KMS-11 (cell line): ENCODE measurements around the gene TMEM208.

Source experiments
- H2AFZ ChIP-seq: fragments of 200-600 bp; sonication (generic); 2 replicates; pipeline ENCODE4 v1.6.1; 2016; ENCODE audit warnings: antibody characterized with exemption, mixed run types, low read depth
- H3K27ac ChIP-seq: fragments of 200-600 bp; sonication (generic); 2 replicates; pipeline ENCODE4 v1.6.1; 2016; ENCODE audit warnings: mild to moderate bottlenecking, mixed run types
- H3K27me3 ChIP-seq: fragments of 200-600 bp; sonication (generic); 2 replicates; pipeline ENCODE4 v1.6.1; 2017; ENCODE audit warnings: mild to moderate bottlenecking, low read depth, mixed run types, moderate library complexity; ENCODE audit not compliant: insufficient read depth
- H3K36me3 ChIP-seq: fragments of 200-600 bp; sonication (generic); 2 replicates; pipeline ENCODE4 v1.6.1; 2017; ENCODE audit warnings: mild to moderate bottlenecking, mixed run types; ENCODE audit not compliant: insufficient read depth
- H3K4me1 ChIP-seq: fragments of 200-600 bp; sonication (generic); 2 replicates; pipeline ENCODE4 v1.6.1; 2016; ENCODE audit warnings: mild to moderate bottlenecking, low read depth, mixed run types; ENCODE audit not compliant: poor library complexity, severe bottlenecking
- H3K4me2 ChIP-seq: fragments of 200-600 bp; sonication (generic); 2 replicates; pipeline ENCODE4 v1.7.0; 2016; ENCODE audit warnings: mild to moderate bottlenecking, mixed run types
- H3K4me3 ChIP-seq: fragments of 200-600 bp; sonication (generic); IDR thresholded peaks from 2 replicates; pipeline ENCODE4 v1.6.1; 2017; ENCODE audit warnings: low read depth, low read length, mixed read lengths; ENCODE audit not compliant: insufficient read depth
- H3K79me2 ChIP-seq: fragments of 200-600 bp; sonication (generic); 2 replicates; pipeline ENCODE4 v1.6.1; 2016; ENCODE audit warnings: low read depth, mixed run types; ENCODE audit not compliant: insufficient read depth
- H3K9ac ChIP-seq: fragments of 200-600 bp; sonication (generic); 2 replicates; pipeline ENCODE4 v1.6.1; 2016; ENCODE audit warnings: mild to moderate bottlenecking, mixed run types
- H4K20me1 ChIP-seq: fragments of 200-600 bp; sonication (generic); 2 replicates; pipeline ENCODE4 v1.6.1; 2016; ENCODE audit warnings: mild to moderate bottlenecking, mixed run types; ENCODE audit not compliant: insufficient read depth
- TF ChIP-seq, protein P1 (sequence below): fragments of 200-600 bp; sonication (generic); conservative IDR thresholded peaks from 2 replicates; pipeline ENCODE4 v1.6.1; 2017; ENCODE audit warnings: low read depth, mild to moderate bottlenecking, antibody characterized with exemption, low read length, moderate library complexity, mixed read lengths

Gene TMEM208

DNA sequence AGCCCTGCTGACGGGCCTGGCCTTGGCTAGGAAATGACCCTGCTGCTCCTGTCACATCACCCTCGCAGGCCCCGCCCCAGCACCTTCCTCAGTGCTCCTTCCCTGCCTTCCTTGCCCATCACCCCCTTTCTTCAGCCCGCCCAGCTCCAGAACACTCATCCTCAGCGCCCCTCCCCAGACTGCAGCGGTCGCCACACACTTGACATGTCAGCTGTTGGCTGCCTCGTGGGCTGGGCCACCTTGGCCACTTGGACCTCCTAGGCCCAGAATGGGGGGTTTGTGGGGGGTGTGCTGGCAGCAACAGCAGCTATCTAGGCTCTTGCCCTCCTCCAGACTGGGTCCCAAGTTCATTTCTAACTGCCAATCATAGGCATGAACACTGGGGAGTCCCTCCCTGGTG, 17.4 kb upstream of the TMEM208 start:
- no peak overlapping the region for H2AFZ ChIP-seq
- H3K9ac ChIP-seq: no peak overlapping the region
- no peak overlapping the region for H3K27ac ChIP-seq
- TF ChIP-seq, protein P1, sequence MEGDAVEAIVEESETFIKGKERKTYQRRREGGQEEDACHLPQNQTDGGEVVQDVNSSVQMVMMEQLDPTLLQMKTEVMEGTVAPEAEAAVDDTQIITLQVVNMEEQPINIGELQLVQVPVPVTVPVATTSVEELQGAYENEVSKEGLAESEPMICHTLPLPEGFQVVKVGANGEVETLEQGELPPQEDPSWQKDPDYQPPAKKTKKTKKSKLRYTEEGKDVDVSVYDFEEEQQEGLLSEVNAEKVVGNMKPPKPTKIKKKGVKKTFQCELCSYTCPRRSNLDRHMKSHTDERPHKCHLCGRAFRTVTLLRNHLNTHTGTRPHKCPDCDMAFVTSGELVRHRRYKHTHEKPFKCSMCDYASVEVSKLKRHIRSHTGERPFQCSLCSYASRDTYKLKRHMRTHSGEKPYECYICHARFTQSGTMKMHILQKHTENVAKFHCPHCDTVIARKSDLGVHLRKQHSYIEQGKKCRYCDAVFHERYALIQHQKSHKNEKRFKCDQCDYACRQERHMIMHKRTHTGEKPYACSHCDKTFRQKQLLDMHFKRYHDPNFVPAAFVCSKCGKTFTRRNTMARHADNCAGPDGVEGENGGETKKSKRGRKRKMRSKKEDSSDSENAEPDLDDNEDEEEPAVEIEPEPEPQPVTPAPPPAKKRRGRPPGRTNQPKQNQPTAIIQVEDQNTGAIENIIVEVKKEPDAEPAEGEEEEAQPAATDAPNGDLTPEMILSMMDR: no peak
- no peak overlapping the region for H3K4me2 ChIP-seq
- H3K36me3 ChIP-seq: no peaks in the 10 kb centered on the region
- H3K27me3 ChIP-seq: no peaks in the 10 kb centered on the region
- no peaks in the 10 kb centered on the region for H4K20me1 ChIP-seq
- H3K4me3 ChIP-seq: no peak overlapping the region
- no peaks in the 10 kb centered on the region for H3K4me1 ChIP-seq
- no peaks in the 10 kb centered on the region for H3K79me2 ChIP-seq

DNA sequence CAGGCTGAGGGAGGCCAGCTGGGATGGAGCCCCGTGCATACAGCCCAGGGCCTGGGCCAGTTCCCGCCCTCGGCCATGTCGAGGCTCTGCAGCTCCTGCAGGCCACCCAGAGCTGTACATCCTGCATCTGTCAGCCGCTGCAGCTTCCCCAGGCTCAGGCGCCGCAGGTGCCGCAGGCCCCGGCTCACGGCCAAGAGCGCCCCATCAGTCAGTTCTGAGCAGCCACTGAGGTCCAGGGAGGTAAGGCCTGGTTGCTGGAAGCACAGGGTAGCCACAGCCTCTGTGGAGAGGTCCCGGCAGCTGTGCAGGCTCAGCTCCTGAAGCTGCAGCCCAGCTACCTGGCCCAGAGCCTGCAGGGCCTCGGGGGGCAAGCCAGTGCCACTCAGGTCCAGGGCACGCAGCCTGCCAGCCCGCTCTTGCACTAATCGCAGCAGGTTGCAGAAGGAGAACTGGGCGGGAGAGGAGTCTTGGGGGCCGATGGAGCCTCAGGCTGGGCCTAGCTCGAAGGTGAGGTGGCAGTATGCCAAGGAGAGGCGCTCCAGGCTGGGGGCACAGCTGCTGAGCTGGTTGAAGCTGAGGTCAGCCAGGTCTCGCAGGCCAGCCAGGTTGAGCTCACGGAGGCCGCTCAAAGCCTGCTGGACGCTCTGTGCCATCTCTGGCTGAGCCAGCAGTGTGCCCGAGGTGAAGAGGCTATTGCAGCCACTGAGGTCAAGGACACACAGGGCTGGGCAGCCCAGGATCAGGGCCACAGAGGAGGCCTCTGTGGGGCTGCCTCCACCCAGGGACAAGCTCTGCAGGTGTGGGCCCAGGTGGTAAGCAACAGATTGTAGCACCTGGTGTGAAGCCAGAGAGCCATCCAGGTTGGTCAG, 16.6 kb upstream of the TMEM208 start:
- Histone ChIP-seq H3K27ac (no peak overlapping the region), H4K20me1 (no peaks in the 10 kb centered on the region), H3K79me2 (no peaks in the 10 kb centered on the region), H3K36me3 (no peaks in the 10 kb centered on the region), H3K27me3 (no peaks in the 10 kb centered on the region), H3K4me3 (no peak overlapping the region), H3K4me1 (no peaks in the 10 kb centered on the region), H3K4me2 (no peak overlapping the region), H2AFZ (no peak overlapping the region), H3K9ac (no peak overlapping the region)
- TF ChIP-seq, protein P1: no peak

DNA sequence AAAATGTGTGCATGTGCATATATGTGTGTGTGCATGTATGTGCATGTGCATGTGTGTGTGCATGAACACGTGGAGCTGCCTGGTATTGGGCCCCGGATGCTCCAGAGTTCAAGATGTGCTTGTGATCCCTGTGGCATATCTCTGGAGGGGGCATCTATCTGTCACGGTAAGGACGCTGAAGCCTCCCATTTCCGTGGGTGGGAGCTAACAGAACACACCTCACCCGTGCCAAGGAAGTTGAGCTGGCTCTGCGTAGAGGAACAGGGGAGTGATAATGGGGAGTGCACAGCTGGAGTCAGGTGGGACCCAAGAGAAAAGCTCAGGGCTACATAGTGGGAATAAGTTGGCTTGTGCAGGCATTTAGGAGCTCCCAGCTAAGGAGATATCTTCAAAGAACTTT, 15.3 kb upstream of the TMEM208 start:
- no peak overlapping the region for H3K27ac ChIP-seq
- no peak overlapping the region for H3K4me2 ChIP-seq
- H2AFZ ChIP-seq: no peak overlapping the region
- no peaks in the 10 kb centered on the region for H3K36me3 ChIP-seq
- no peak overlapping the region for H3K9ac ChIP-seq
- H3K27me3 ChIP-seq: no peaks in the 10 kb centered on the region
- H4K20me1 ChIP-seq: no peaks in the 10 kb centered on the region
- TF ChIP-seq, protein P1: no peak
- H3K4me3 ChIP-seq: no peak overlapping the region
- H3K79me2 ChIP-seq: no peaks in the 10 kb centered on the region
- no peaks in the 10 kb centered on the region for H3K4me1 ChIP-seq

DNA sequence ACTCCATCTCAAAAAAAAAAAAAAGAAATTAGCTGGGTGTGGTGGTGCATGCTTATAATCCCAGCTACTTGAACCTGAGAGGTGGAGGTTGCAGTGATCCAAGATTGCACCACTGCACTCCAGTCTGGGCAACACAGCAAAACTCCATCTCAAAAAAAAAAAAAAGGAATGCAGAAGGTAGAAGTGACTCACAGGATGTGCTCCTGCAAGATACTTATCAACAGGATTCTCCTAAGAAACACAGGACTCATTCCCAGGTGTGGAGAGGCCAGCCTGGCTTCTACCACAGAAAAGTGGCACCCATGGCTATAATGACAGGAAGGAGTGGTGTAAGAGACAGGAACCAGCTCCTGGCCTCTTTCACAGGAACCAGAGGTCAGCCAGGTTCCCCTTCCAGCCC, 14.2 kb upstream of the TMEM208 start:
- H4K20me1 ChIP-seq: no peaks in the 10 kb centered on the region
- no peak overlapping the region for H3K4me2 ChIP-seq
- H3K36me3 ChIP-seq: no peaks in the 10 kb centered on the region
- TF ChIP-seq, protein P1: no peak
- no peaks in the 10 kb centered on the region for H3K4me1 ChIP-seq
- H3K9ac ChIP-seq: no peak overlapping the region
- H3K27me3 ChIP-seq: no peaks in the 10 kb centered on the region
- no peak overlapping the region for H3K27ac ChIP-seq
- H3K79me2 ChIP-seq: no peaks in the 10 kb centered on the region
- H3K4me3 ChIP-seq: no peak overlapping the region
- no peak overlapping the region for H2AFZ ChIP-seq
